ENCODE measurements around the gene IPP.
A peak's percentile ranks its signal among the peaks of the same experiment; 100 is the strongest.
"Not testable (repeated sequence)": the region's sequence is repeated elsewhere in the genome, so short reads cannot be mapped to it uniquely, and the experiment has no call there.

IPP gene

DNA sequence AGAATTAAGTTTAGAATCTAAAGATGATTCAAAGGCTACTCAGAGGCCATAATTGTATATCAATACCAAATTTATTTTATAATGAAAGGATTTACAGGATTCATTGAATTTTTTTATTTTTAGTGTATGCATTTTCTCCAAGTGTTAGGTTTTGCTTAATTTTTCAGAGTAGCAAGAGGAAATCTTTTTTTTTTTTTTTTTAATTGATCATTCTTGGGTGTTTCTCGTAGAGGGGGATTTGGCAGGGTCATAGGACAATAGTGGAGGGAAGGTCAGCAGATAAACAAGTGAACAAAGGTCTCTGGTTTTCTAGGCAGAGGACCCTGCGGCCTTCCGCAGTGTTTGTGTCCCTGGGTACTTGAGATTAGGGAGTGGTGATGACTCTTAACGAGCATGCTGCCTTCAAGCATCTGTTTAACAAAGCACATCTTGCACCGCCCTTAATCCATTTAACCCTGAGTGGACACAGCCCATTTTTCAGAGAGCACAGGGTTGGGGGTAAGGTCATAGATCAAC, 10.8 kb downstream of the IPP start:
- not testable (repeated sequence) for DNase-seq (ENCODE audit: low read depth in 2 of 2)

- DNase-seq (ENCODE audit: low read depth in 2 of 2) = no peak
These were observed 11.3 kb downstream of the IPP start for GRCh38 chr1:45739137-45739536.

GRCh38 chr1:45730780-45731319, 19.6 kb downstream of the IPP start:
- no peak for DNase-seq (ENCODE audit: low read depth in 2 of 2)

GRCh38 chr1:45730075-45730779, 20.2 kb downstream of the IPP start:
- DNase-seq (ENCODE audit: low read depth in 2 of 2) = no peak

DNA sequence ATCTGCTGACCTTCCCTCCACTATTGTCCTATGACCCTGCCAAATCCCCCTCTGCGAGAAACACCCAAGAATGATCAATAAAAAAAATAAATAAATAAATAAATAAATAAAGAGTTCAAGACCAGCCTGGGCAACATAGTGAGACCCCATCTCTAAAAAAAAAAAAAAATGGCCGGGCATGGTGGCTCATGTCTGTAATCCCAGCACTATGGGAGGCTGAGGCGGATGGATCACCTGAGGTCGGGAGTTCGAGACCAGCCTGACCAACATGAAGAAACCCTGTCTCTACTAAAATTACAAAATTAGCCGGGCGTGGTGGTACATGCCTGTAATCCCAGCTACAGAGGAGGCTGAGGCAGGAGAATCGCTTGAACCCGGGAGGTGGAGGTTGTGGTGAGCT, 24.4 kb downstream of the IPP start:
- DNase-seq (ENCODE audit: low read depth in 2 of 2) = not testable (repeated sequence)

GRCh38 chr1:45723248-45723930, 27.1 kb downstream of the IPP start:
- DNase-seq (ENCODE audit: low read depth in 2 of 2) = no peak

GRCh38 chr1:45722809-45723208, 27.6 kb downstream of the IPP start:
- DNase-seq (ENCODE audit: low read depth in 2 of 2) = no peak

DNA sequence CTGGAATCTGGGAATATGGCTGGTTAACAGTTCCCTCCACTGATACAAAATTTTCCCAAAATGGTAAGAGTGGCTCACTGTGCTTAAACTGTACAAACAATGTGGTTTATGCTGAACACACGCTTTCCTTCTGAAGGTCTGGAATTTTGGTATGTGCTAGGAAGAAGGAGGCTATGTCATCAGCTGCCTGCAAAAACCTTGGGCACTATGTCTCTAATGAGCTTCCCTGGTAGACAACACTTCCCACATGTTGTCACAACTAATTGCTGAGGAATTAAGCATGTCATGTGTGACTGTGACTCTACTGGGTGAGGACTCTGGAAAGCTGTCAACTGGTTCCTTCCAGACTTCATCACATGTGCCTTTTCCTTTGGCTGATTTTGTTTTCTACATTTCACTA, 29.2 kb downstream of the IPP start:
- no peak for DNase-seq (ENCODE audit: low read depth in 2 of 2)

DNA sequence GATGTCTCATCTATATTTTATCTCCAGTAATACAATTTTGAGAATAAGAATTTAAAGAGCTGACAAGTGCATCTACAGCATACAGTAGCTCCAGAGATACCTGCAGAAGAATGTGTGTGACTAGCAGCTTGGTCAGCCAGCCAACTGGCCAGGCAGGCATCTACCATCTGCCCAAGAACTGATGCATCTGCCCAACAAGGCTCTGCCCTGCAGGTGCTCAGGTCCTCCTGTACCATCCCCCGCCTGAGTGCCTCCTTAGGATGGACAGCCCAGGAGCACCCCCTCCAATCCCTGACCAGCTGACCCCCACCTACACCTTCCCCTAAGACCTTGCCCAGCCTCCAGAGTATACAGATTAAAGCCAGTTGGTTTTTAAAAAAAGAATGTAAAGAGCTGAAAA, 32.2 kb downstream of the IPP start:
- no peak for DNase-seq (ENCODE audit: low read depth in 2 of 2)

DNA sequence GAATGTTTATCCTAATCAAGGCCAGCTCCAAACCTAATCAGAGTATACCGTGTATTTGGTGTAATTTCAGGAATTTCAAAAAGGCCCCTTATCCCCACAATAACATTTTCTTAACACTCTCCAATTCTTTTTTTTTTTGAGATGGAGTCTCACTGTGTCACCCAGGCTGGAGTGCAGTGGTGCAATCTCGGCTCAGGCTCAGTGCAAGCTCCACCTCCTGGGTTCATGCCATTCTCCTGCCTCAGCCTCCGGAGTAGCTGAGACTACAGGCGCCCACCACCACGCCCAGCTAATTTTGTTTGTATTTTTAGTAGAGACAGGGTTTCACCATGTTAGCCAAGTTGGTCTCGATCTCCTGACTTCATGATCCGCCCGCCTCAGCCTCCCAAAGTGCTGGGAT, 33.1 kb downstream of the IPP start:
- not testable (repeated sequence) for DNase-seq (ENCODE audit: low read depth in 2 of 2)

GRCh38 chr1:45716700-45717099, 33.8 kb downstream of the IPP start:
- no peak for DNase-seq (ENCODE audit: low read depth in 2 of 2)

DNA sequence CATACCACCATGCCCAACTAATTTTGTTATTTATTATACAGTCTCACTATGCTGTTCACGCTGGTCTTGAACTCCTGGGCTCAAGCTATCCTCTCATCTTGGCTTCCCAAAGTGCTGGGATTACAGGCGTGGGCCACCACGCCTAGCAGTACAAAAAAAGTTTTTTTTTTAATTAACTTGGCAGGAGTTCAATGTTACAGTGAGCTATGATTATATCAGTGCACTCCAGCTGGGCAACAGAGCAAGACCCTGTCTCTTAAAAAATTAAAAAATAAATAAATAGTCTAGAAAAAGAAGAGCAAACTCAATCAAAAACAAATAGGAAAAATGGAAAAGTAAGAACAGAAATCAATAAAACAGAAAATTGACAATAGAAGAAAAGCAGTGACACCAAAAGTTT, 36.7 kb downstream of the IPP start:
- no peak for DNase-seq (ENCODE audit: low read depth in 2 of 2)

- DNase-seq (ENCODE audit: low read depth in 2 of 2) = no peak
These were observed 45.8 kb downstream of the IPP start for GRCh38 chr1:45704637-45705036.

GRCh38 chr1:45694823-45695222, 55.6 kb downstream of the IPP start:
- no peak for DNase-seq (ENCODE audit: low read depth in 2 of 2)

DNA sequence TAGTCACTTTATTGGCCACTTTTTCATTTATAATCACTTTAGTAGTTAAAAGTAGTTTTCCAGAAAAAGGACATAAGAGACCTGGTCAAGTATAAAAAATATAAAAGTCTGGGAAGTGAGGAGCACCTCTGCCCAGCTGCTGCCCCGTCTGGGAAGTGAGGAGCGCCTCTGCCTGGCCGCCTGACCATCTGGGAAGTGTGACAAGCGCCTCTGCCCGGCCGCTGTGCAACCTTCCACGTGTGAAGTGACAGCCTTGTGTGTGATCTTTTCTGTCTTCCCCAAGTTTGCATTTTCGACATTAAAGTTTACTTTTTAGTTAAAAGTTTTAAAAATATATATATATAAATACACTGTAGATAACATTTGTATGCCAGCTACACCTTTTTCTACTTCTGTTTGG, 56.6 kb downstream of the IPP start:
- not testable (repeated sequence) for DNase-seq (ENCODE audit: low read depth in 2 of 2)

DNA sequence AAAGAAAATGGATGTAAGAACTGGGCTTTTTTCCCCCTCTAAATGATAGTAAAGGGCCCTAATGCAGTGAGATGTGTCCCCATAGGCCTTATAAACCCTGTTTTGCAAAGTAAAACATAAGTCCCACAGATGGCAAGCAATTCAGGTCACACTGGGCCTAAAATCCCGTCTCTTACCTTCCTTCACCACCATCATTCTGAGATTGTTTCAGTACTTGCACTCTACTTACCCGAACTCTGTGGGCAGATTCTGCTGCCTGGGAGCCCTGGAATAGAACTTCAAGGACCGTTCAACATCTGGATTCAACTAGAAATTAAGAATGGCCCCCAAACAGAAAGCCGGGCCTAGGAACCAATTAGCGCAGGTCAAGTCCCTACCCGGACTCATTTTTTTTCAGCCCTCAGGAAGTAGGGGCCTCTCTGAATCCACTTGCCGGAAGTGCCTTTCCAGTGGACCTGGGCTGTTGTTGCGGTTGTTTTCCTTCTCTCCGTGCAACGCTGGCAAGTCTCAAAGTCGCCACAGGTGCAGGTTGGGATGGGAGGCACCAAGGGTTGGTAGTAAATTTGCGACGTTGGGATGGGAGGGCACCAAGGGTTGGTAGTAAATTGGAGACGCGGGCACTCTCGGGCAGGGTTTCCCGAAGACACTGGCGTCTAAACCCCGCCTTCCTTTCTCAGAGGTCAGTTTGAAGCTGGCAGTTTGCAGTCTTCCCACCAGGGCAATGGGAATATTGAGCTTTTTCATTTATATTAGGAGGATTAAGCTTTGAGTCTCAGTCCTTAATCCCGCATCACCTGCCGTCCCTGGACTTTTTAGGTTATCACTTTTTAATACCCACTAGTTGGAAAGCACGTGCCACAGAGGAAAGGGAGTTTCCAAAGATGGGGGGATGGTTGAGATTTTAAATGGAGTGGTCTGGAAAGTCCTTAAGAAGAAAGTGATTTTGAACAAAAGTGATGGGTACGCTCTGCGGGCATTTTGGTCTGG, 62.4 kb downstream of the IPP start, which contains the start of gene TMEM69:
TMEM69 (plus strand) TSS at position 428 of the 987 bp plus-strand sequence. CDS start 2,888 bp downstream, outside the sequence.
- DNase-seq (ENCODE audit: low read depth in 2 of 2) = peak; percentile 57 to 66

GRCh38 chr1:45687014-45687753, 63.3 kb downstream of the IPP start:
- DNase-seq (ENCODE audit: low read depth in 2 of 2) = peak; percentile 94 to 98

GRCh38 chr1:45686288-45687013, 64.0 kb downstream of the IPP start, which contains the start of gene GPBP1L1:
Gene GPBP1L1, minus strand, starts transcription at chr1:45686533. Its CDS starts 27,446 bp downstream, at chr1:45659087.
- peak; percentile 96 for DNase-seq (ENCODE audit: low read depth in 2 of 2)

DNA sequence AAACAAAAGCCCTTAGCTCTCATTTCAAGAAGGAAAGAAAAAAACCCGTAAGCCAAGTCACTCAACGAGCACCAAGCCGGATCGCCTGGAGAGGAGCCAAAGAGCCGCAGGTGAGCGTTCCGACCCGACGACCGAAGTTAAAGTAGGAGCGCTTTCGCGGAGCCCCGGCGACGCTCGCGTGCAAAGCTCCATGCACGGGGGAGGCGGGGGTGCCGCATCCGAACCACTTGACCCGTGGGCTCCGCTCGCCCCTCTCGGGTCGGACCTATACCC, 64.5 kb downstream of the IPP start:
- peak; percentile 31 to 54 for DNase-seq (ENCODE audit: low read depth in 2 of 2)

DNA sequence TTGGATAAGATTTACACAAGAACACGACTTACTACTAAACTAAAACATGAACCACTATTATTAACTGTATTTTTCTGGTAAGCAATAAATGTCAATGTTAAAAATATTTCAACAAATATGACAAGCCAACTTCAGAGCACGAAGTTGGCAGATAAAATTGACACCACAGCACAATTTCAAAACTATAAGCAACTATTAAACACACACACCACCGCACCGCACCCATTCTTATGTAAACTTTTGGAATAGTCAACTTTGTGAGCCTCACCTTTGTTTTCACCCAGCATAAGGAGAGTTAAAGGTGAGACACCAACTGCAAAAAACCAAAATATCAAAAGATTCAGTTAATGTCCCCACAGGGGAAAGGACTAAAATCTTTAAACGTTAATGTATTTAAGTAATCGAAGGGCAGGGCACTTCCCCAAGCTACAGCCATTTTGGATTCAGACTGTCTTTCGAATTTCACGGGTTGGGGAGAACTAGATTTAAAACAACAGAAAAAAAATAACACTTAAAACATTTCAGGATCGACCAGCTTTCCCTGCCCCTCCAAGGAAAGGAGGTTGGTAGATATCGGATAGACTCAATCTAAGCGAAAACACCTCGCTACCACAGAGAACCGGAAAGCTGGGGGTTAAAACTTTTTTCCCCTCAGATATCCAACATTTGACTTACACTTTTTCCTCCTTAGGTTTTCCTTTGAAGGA, 65.0 kb downstream of the IPP start:
- no peak for DNase-seq (ENCODE audit: low read depth in 2 of 2)
